Gastrocnemius medialis (tissue), 4 donors: Measurements from ENCODE around the gene MYO6. TPM values are rescaled to one million over a fixed set of nuclear protein-coding genes. Genes with fewer than 3 reads are reported as not detected.

ENCODE experiments used
- ATAC-seq, 2 donors: fragments of 150-250 bp; one replicate each; pipeline ENCODE4 v1.9.1; 2016
- DNase-seq, 2 donors: peaks; one replicate each; pipeline ENCODE4 v3.0.0-alpha.2; 2019
- H3K27ac ChIP-seq, 4 donors: fragments of 200-600 bp; sonication (generic); 1 replicate in 1 of 4; 2 replicates in 3 of 4; pipeline ENCODE4 v1.5.1; 2016 to 2018; ENCODE audit warnings: mild to moderate bottlenecking in 2 of 4, moderate library complexity in 1 of 4
- H3K27me3 ChIP-seq, 3 donors: fragments of 200-600 bp; sonication (generic) in 2 of 3; 1 replicate in 1 of 3; 2 replicates in 2 of 3; pipeline versions ENCODE4 v1.5.1 to v1.6.0; 2016 to 2019; ENCODE audit warnings: mild to moderate bottlenecking in 1 of 3, moderate library complexity in 1 of 3
- H3K36me3 ChIP-seq, 2 donors: fragments of 200-600 bp; sonication (generic) in 1 of 2; one replicate each; pipeline ENCODE4 v1.5.1; 2017 to 2018
- H3K4me1 ChIP-seq, 2 donors: fragments of 200-600 bp; sonication (generic) in 1 of 2; one replicate each; pipeline ENCODE4 v1.5.1; 2016 to 2017; ENCODE audit warnings: mild to moderate bottlenecking in 2 of 2
- H3K4me3 ChIP-seq, 4 donors: fragments of 200-600 bp; sonication (generic) in 3 of 4; 1 replicate in 1 of 4; 2 replicates in 3 of 4; pipeline ENCODE4 v1.5.1; 2016 to 2019; ENCODE audit warnings: mild to moderate bottlenecking in 2 of 4
- H3K9me3 ChIP-seq, 3 donors: fragments of 200-600 bp; sonication (generic) in 2 of 3; 1 replicate in 1 of 3; 2 replicates in 2 of 3; pipeline ENCODE4 v1.5.1; 2016 to 2019
- POLR2A ChIP-seq, 2 donors: fragments of 450-650 bp; IDR thresholded peaks; one replicate each; pipeline ENCODE4 v1.6.1; 2017; ENCODE audit warnings: antibody characterized with exemption in 2 of 2, mild to moderate bottlenecking in 2 of 2, moderate library complexity in 2 of 2
- in situ Hi-C, 4 donors: fragments of 200-750 bp; cut with MboI; loops; one replicate each; pipeline versions ENCODE4 v1.15.0 to v1.8.0; 2017; ENCODE audit warnings: low sequenced_read_pairs in 4 of 4
- intact Hi-C: fragments of 100-400 bp; cut with DNase I; formaldehyde crosslinking; loops from one replicate; pipeline ENCODE4 v1.15.1; 2023; ENCODE audit warnings: low total_unique reads
- total RNA-seq, 4 donors: library from RNA; depleted of rRNA; stranded (reverse); fragments of >200 nt; gene quantifications; one replicate each; pipeline versions ENCODE4 v1.1.0 to v1.2.3, GENCODE V29; 2016
- TF ChIP-seq, protein P1 (sequence below), 5 experiments: fragments of 450-650 bp in 3 of 5; fragments of 200-600 bp in 2 of 5; sonication (generic) in 2 of 5; IDR thresholded peaks in 4 of 5; conservative IDR thresholded peaks in 1 of 5; 1 replicate in 4 of 5; 2 replicates in 1 of 5; pipeline ENCODE4 v1.5.1; 2016 to 2019; ENCODE audit warnings: antibody characterized with exemption in 5 of 5, mild to moderate bottlenecking in 3 of 5, moderate library complexity in 3 of 5

The MYO6 gene
- total RNA-seq, 4 donors from 2014 or later = 1.6 to 7.9 (median 4.2) TPM

GRCh38 chr6:75926293-75927168 is 177.5 kb downstream of the MYO6 start:
- Histone ChIP-seq H3K36me3 (no peaks in the 10 kb centered on the region), H3K27ac (no peak overlapping the region), H3K9me3 (no peaks in the 10 kb centered on the region), H3K4me1 (no peaks in the 10 kb centered on the region), H3K4me3 (no peak overlapping the region), H3K27me3 (no peaks in the 10 kb centered on the region)
- intact Hi-C loops (no loop called here), in situ Hi-C loops (loop anchor here in 3 of 4 donors (25.0 kb wide), 1 partner anchor 1536 kb away; the partner anchor contains the start of gene HTR1B (in 3 of the 3))
- DNase-seq (no peak), ATAC-seq (no peak)
- TF ChIP-seq, protein P1, sequence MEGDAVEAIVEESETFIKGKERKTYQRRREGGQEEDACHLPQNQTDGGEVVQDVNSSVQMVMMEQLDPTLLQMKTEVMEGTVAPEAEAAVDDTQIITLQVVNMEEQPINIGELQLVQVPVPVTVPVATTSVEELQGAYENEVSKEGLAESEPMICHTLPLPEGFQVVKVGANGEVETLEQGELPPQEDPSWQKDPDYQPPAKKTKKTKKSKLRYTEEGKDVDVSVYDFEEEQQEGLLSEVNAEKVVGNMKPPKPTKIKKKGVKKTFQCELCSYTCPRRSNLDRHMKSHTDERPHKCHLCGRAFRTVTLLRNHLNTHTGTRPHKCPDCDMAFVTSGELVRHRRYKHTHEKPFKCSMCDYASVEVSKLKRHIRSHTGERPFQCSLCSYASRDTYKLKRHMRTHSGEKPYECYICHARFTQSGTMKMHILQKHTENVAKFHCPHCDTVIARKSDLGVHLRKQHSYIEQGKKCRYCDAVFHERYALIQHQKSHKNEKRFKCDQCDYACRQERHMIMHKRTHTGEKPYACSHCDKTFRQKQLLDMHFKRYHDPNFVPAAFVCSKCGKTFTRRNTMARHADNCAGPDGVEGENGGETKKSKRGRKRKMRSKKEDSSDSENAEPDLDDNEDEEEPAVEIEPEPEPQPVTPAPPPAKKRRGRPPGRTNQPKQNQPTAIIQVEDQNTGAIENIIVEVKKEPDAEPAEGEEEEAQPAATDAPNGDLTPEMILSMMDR (IDR thresholded peaks at IDR 0.05 in 4 of 5, conservative IDR thresholded peaks at IDR 0.05 in 1 of 5) = no peak

- Histone ChIP-seq H3K27me3 (no peaks in the 10 kb centered on the region), H3K4me3 (no peak overlapping the region), H3K27ac (no peak overlapping the region), H3K36me3 (no peaks in the 10 kb centered on the region), H3K4me1 (peaks cover 0 to 5% of the 10 kb centered on the region in 2 donors), H3K9me3 (no peaks in the 10 kb centered on the region)
- in situ Hi-C loops (loop anchor here (10.0 to 25.0 kb wide), 2 partner anchors 1524 to 1531 kb away; partner anchors contain the start of gene HTR1B (in 3 of the 4)), intact Hi-C loops (no loop called here)
- ATAC-seq (no peak), DNase-seq (no peak)
- TF ChIP-seq, protein P1 (IDR thresholded peaks at IDR 0.05 in 4 of 5, conservative IDR thresholded peaks at IDR 0.05 in 1 of 5) = no peak
- TF ChIP-seq POLR2A (IDR thresholded peaks at IDR 0.05) = no peak
These were observed 182.1 kb downstream of the MYO6 start for GRCh38 chr6:75931011-75931680.

DNA sequence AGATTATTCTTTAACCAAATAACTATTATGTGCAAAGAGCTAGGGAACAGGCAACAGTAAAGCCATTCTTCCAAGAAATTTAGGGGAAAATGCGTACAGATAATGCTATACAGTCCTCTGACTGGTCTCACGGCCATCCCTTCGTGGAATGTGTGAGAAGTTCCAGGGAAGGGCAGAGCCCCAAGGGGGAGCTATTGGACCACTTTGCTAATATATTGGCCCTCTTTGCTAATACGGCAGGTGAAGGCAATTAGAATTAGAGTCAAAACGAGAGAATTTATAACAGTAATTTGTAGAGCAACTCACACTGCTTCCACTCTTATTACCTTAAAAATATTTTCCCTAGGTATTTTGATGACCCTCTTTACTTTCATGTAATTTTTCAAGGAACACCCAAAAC is 183.0 kb downstream of the MYO6 start:
- in situ Hi-C loops = loop anchor here (10.0 to 25.0 kb wide), 2 partner anchors 1523 to 1530 kb away; partner anchors contain the start of gene HTR1B (in 3 of the 4)
- ATAC-seq = no peak

DNA sequence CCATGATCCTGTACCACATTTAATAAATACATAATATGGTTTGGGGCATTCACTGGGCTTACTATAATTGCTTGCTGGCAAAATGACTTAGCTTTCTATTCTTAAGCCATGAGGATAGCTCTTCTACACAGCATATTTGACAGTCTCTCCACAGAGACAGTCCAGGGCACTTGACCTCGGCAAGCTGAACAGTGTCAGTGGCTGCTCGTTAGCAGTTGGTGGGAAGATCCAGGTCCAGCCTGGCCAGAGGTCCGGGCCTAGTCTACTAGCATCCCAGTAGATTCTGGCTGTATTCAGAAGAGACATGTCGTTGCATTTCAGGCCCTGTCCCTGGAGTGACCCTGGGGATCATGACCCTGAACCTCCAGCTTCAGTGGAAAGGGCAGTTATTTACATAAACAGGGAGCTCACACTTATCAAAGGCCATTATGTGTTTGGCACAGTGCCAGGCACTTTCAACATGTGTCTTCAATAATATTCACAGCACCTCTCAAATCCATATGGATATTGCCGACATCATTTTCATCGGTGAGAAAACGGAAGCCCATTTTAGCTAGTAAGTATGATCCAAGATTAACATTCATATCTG is 184.4 kb downstream of the MYO6 start:
- no peak for TF ChIP-seq POLR2A (IDR thresholded peaks at IDR 0.05)
- Histone ChIP-seq H3K27ac (no peak overlapping the region), H3K27me3 (no peaks in the 10 kb centered on the region), H3K4me3 (no peak overlapping the region), H3K9me3 (no peaks in the 10 kb centered on the region), H3K4me1 (peaks cover 0 to 5% of the 10 kb centered on the region in 2 donors), H3K36me3 (no peaks in the 10 kb centered on the region)
- in situ Hi-C loops (loop anchor here (10.0 to 25.0 kb wide), 2 partner anchors 1521 to 1529 kb away; partner anchors contain the start of gene HTR1B (in 3 of the 4)), intact Hi-C loops (no loop called here)
- no peak for DNase-seq
- no peak for ATAC-seq

More for the DNA sequence above, 183.0 kb downstream of the MYO6 start:
- intact Hi-C loops = no loop called here
- DNase-seq = no peak
- Histone ChIP-seq H3K4me3 (no peak overlapping the region), H3K36me3 (no peaks in the 10 kb centered on the region), H3K27me3 (no peaks in the 10 kb centered on the region), H3K9me3 (no peaks in the 10 kb centered on the region), H3K4me1 (peaks cover 0 to 5% of the 10 kb centered on the region in 2 donors), H3K27ac (no peak overlapping the region)
- no peak for TF ChIP-seq POLR2A (IDR thresholded peaks at IDR 0.05)

DNA sequence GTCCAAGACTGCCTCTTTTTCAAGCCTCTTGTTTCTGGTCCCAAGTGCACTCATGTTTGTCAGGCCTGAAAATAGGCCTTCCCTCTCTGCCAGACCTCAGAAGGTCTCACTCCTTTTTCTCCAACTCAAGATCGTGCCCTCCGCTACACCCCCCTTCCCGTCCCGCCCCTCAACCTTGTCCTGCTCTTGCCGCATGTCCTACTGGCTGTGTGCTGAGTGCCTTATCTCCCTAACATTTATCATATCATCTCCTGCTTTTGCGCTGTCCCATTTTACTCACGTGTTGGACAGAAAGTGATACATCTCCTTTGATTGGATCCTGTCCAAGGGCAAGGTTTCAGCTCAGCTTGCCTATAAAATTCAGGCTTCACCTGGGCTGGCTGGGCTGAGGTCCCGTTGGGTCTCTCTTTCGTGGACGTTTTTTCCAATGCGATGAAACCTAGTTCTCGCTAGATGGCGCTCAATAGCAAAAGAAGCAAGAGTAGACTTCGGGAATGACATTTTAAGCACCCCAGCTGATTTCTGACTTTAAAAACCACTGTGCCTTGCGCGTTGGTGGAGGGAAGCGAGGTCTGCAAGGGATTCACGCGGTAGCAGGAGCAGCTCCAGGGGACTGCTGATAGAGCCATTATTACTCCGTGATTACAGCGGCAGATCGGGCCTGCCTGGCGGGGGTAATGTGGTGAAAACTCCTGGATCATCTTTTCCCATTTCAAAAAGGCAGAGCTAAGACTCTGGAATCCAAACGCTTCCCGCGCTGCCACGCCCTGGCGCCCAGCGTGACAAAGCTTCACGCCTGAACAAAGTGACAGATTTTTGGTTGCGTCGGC is 185.8 kb downstream of the MYO6 start:
- Histone ChIP-seq H3K4me3 (peak overlapping the region; percentile 41 to 62 (median 46)), H3K36me3 (no peaks in the 10 kb centered on the region), H3K27ac (no peak overlapping the region), H3K27me3 (no peaks in the 10 kb centered on the region), H3K9me3 (no peaks in the 10 kb centered on the region), H3K4me1 (peaks cover 0 to 5% of the 10 kb centered on the region in 2 donors)
- in situ Hi-C loops (loop anchor here (10.0 to 25.0 kb wide), 2 partner anchors 1520 to 1527 kb away; partner anchors contain the start of gene HTR1B (in 3 of the 4)), intact Hi-C loops (no loop called here)
- no peak for TF ChIP-seq POLR2A (IDR thresholded peaks at IDR 0.05)
- TF ChIP-seq, protein P1 (IDR thresholded peaks at IDR 0.05 in 4 of 5, conservative IDR thresholded peaks at IDR 0.05 in 1 of 5) = peak in 4 of 5 experiments; percentile 40 to 63 (median 52)
- peak; percentile 77 to 78 for ATAC-seq
- DNase-seq = peak; percentile 9 to 13
